ENCODE data around the gene TMEM255B.
A peak's percentile ranks its signal among the peaks of the same experiment; 100 is the strongest.
"Not testable (repeated sequence)": the region's sequence is repeated elsewhere in the genome, so short reads cannot be mapped to it uniquely, and the experiment has no call there.

The TMEM255B gene

GRCh38 chr13:113758651-113759524, at the start of gene TMEM255B:
Gene TMEM255B, plus strand, starts transcription at chr13:113759226. Its CDS starts 44 bp downstream, at chr13:113759270.
- peak; percentile 88 for DNase-seq (ENCODE audit: low read depth, low spot score)

- DNase-seq (ENCODE audit: low read depth, low spot score), result no peak
Observed at GRCh38 chr13:113722921-113723320, 36.1 kb upstream of the TMEM255B start.

GRCh38 chr13:113723410-113724015, 35.5 kb upstream of the TMEM255B start:
- no peak for DNase-seq (ENCODE audit: low read depth, low spot score)

- peak; percentile 16 for DNase-seq (ENCODE audit: low read depth, low spot score)
Observed at GRCh38 chr13:113724016-113724758, 34.8 kb upstream of the TMEM255B start.

GRCh38 chr13:113724780-113725315, 34.2 kb upstream of the TMEM255B start:
- DNase-seq (ENCODE audit: low read depth, low spot score), result peak; percentile 91

- not testable (repeated sequence) for DNase-seq (ENCODE audit: low read depth, low spot score)
Observed at GRCh38 chr13:113725329-113726105, 33.5 kb upstream of the TMEM255B start.

GRCh38 chr13:113726106-113726821, 32.8 kb upstream of the TMEM255B start:
- DNase-seq (ENCODE audit: low read depth, low spot score), result peak; percentile 47

- peak; percentile 55 for DNase-seq (ENCODE audit: low read depth, low spot score)
Observed at GRCh38 chr13:113726961-113727411, 32.0 kb upstream of the TMEM255B start.

GRCh38 chr13:113728571-113729054, 30.4 kb upstream of the TMEM255B start:
- DNase-seq (ENCODE audit: low read depth, low spot score), result no peak

GRCh38 chr13:113729187-113730019, 29.6 kb upstream of the TMEM255B start:
- no peak for DNase-seq (ENCODE audit: low read depth, low spot score)

GRCh38 chr13:113730258-113730691, 28.8 kb upstream of the TMEM255B start:
- no peak for DNase-seq (ENCODE audit: low read depth, low spot score)

GRCh38 chr13:113730831-113731191, 28.2 kb upstream of the TMEM255B start:
- no peak for DNase-seq (ENCODE audit: low read depth, low spot score)

GRCh38 chr13:113731192-113732175, 27.5 kb upstream of the TMEM255B start:
- no peak for DNase-seq (ENCODE audit: low read depth, low spot score)

- no peak for DNase-seq (ENCODE audit: low read depth, low spot score)
Observed at GRCh38 chr13:113732176-113732960, 26.7 kb upstream of the TMEM255B start.

GRCh38 chr13:113732961-113733950, 25.8 kb upstream of the TMEM255B start:
- no peak for DNase-seq (ENCODE audit: low read depth, low spot score)
